SU-DHL-6 (cell line): Measurements from ENCODE around the gene GHR.

Experiments used
- CTCF ChIP-seq: fragments of 200-600 bp; sonication (generic); IDR thresholded peaks from one replicate; pipeline ENCODE4 v1.5.1; 2017; ENCODE audit warnings: antibody characterized with exemption, mild to moderate bottlenecking, low read length, moderate library complexity; ENCODE audit not compliant: insufficient read depth, poor library complexity, severe bottlenecking
- EZH2phosphoT487 ChIP-seq: fragments of 200-600 bp; sonication (generic), shearing (Covaris generic); conservative IDR thresholded peaks from 2 replicates; pipeline ENCODE4 v1.6.1; 2018; ENCODE audit warnings: mild to moderate bottlenecking, antibody characterized with exemption, low read length, moderate library complexity, mixed read lengths

GRCh38 chr5:42770003-42770402 lies 346.8 kb downstream of the GHR start:
- TF ChIP-seq CTCF (no peak), EZH2phosphoT487 (no peak)
